Dermis microvascular lymphatic vessel endothelial cell (primary cell): ENCODE measurements around the gene CEP112. TPM values are rescaled to one million over a fixed set of nuclear protein-coding genes. Genes with fewer than 3 reads are reported as not detected.
"Not testable (repeated sequence)": the region's sequence is repeated elsewhere in the genome, so short reads cannot be mapped to it uniquely, and the experiment has no call there.

ENCODE experiments used
- DNase-seq, 2 donors: peaks; one replicate each; pipeline versions ENCODE4 v3.0.0 to v3.0.0-alpha.2; 2010; ENCODE audit warnings: low read depth in 2 of 2
- total RNA-seq: library from RNA; depleted of rRNA; stranded (reverse); fragments of >200 nt; gene quantifications from 2 replicates; pipeline ENCODE4 v1.2.1, GENCODE V29; 2014

The CEP112 gene
- total RNA-seq, 1 donor from 2014 or later = 5.0 TPM

GRCh38 chr17:65833214-65833613 lies 358.7 kb downstream of the CEP112 start:
- DNase-seq = no peak

GRCh38 chr17:65830356-65830755 lies 361.6 kb downstream of the CEP112 start:
- DNase-seq = no peak

- not testable (repeated sequence) for DNase-seq
Observed at GRCh38 chr17:65826577-65826976, 365.4 kb downstream of the CEP112 start.

- peak; percentile 60 to 84 for DNase-seq
Observed at GRCh38 chr17:65824901-65825300, 367.0 kb downstream of the CEP112 start.

- peak in 1 of 2 donors; percentile 51 for DNase-seq
Observed at GRCh38 chr17:65823713-65824112, 368.2 kb downstream of the CEP112 start.

- no peak for DNase-seq
Observed at GRCh38 chr17:65820811-65821210, 371.1 kb downstream of the CEP112 start.

GRCh38 chr17:65820306-65820705 lies 371.6 kb downstream of the CEP112 start:
- DNase-seq = no peak

GRCh38 chr17:65819810-65820209 lies 372.1 kb downstream of the CEP112 start:
- no peak for DNase-seq

GRCh38 chr17:65817951-65818350 lies 374.0 kb downstream of the CEP112 start:
- DNase-seq = no peak

- no peak for DNase-seq
Observed at GRCh38 chr17:65814418-65814817, 377.5 kb downstream of the CEP112 start.

- DNase-seq = no peak
Observed at GRCh38 chr17:65813306-65813705, 378.6 kb downstream of the CEP112 start.

- DNase-seq = no peak
Observed at GRCh38 chr17:65811043-65811442, 380.9 kb downstream of the CEP112 start.

- no peak for DNase-seq
Observed at GRCh38 chr17:65809366-65809765, 382.6 kb downstream of the CEP112 start.

- not testable (repeated sequence) for DNase-seq
Observed at GRCh38 chr17:65808566-65808965, 383.4 kb downstream of the CEP112 start.

GRCh38 chr17:65807361-65807760 lies 384.6 kb downstream of the CEP112 start:
- DNase-seq = no peak

GRCh38 chr17:65801513-65801912 lies 390.4 kb downstream of the CEP112 start:
- no peak for DNase-seq

- DNase-seq = no peak
Observed at GRCh38 chr17:65800655-65801054, 391.3 kb downstream of the CEP112 start.

GRCh38 chr17:65799869-65800268 lies 392.1 kb downstream of the CEP112 start:
- no peak for DNase-seq

- DNase-seq = no peak
Observed at GRCh38 chr17:65799454-65799853, 392.5 kb downstream of the CEP112 start.

GRCh38 chr17:65797809-65798208 lies 394.1 kb downstream of the CEP112 start:
- peak in 1 of 2 donors; percentile 22 for DNase-seq

GRCh38 chr17:65797101-65797500 lies 394.8 kb downstream of the CEP112 start:
- no peak for DNase-seq

GRCh38 chr17:65794572-65794971 lies 397.4 kb downstream of the CEP112 start:
- peak; percentile 9 to 42 for DNase-seq

- no peak for DNase-seq
Observed at GRCh38 chr17:65790241-65790640, 401.7 kb downstream of the CEP112 start.

GRCh38 chr17:65787503-65787902 lies 404.4 kb downstream of the CEP112 start:
- no peak for DNase-seq
